ENCODE data around the gene AP1S3.

AP1S3 gene

DNA sequence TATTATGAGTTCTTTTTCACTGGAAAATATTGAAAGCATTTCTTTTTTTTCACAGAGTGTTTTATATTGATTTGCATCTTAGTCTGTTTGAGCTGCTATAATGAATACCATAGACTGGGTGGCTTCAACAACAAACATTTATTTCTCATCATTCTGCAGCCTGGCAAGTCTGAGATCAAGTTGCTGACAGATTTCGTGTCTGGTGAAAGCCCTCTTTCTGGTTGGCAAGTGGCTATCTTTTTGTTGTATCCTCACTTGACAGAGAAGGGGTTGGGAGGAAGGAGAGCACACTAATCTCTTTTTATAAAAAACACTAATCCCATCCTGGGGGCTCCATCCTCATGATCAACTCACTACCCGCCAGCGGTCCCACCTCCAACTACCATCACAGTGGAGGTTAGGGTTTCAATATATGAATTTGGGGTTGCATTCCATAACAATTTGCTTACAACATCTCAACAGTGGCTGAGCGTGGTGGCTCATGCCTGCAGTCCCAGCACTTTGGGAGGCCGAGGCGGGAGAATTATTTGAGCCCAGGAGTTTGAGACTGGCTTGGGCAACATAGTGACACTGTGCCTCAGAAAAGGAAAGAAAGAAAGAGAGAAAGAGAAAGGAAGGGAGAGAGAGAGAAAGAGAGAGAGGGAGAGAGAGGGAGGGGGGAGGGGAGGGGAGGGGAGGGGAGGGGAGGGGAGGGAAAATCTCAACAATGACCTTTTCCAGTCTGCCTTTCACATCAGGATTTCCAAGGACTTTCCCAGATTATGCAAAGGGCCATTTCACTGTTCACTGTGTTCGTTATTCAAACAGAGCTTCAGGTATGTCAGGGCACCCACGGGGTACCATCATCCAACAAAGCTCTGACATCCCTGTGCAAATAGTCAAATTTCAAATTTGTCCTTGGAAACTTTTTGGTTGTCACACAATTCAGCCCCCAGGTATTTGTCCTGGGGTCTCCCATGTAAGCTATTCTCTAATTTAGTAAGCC is 111.1 kb downstream of the AP1S3 start:
- peaks cover 5% of the 10 kb centered on the region for H3K27me3 ChIP-seq
- H3K4me3 ChIP-seq (ENCODE audit: low read depth in 1 of 2, low read length in 1 of 2): no peak overlapping the region
- no peaks in the 10 kb centered on the region for H3K9me3 ChIP-seq
- no peak overlapping the region for H3K27ac ChIP-seq
- H3K4me1 ChIP-seq (ENCODE audit: control insufficient read depth in 1 of 2, insufficient read depth in 1 of 2, low read depth in 1 of 2, low read length in 1 of 2): no peaks in the 10 kb centered on the region
- TF ChIP-seq, protein P1, sequence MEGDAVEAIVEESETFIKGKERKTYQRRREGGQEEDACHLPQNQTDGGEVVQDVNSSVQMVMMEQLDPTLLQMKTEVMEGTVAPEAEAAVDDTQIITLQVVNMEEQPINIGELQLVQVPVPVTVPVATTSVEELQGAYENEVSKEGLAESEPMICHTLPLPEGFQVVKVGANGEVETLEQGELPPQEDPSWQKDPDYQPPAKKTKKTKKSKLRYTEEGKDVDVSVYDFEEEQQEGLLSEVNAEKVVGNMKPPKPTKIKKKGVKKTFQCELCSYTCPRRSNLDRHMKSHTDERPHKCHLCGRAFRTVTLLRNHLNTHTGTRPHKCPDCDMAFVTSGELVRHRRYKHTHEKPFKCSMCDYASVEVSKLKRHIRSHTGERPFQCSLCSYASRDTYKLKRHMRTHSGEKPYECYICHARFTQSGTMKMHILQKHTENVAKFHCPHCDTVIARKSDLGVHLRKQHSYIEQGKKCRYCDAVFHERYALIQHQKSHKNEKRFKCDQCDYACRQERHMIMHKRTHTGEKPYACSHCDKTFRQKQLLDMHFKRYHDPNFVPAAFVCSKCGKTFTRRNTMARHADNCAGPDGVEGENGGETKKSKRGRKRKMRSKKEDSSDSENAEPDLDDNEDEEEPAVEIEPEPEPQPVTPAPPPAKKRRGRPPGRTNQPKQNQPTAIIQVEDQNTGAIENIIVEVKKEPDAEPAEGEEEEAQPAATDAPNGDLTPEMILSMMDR (IDR thresholded peaks at IDR 0.05): no peak
- H3K36me3 ChIP-seq: no peaks in the 10 kb centered on the region

DNA sequence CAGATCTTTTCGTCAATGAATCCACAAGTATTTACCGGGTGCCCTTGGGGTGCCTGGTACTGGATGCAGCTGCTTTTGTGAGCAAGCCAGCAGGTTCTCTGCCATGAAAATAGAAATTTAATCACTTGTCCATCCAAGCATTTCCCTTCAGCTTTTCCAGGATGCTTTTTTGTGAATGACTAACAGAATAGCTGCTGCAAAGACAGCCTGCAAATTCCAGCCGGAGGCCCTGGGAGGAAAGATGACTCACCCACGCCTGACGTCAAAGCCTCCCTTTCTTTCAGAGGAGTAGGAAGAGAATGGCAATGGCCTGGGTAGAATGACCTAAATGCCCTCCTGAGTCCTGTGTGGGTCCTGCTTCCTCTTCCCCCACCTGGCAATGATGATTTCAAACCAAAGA is 111.9 kb downstream of the AP1S3 start:
- Histone ChIP-seq H3K27ac (no peak overlapping the region), H3K4me3 (ENCODE audit: low read depth in 1 of 2, low read length in 1 of 2) (no peak overlapping the region), H3K4me1 (ENCODE audit: control insufficient read depth in 1 of 2, insufficient read depth in 1 of 2, low read depth in 1 of 2, low read length in 1 of 2) (no peaks in the 10 kb centered on the region), H3K36me3 (no peaks in the 10 kb centered on the region), H3K27me3 (peaks cover 5% of the 10 kb centered on the region), H3K9me3 (no peaks in the 10 kb centered on the region)
- TF ChIP-seq, protein P1 (IDR thresholded peaks at IDR 0.05): no peak

DNA sequence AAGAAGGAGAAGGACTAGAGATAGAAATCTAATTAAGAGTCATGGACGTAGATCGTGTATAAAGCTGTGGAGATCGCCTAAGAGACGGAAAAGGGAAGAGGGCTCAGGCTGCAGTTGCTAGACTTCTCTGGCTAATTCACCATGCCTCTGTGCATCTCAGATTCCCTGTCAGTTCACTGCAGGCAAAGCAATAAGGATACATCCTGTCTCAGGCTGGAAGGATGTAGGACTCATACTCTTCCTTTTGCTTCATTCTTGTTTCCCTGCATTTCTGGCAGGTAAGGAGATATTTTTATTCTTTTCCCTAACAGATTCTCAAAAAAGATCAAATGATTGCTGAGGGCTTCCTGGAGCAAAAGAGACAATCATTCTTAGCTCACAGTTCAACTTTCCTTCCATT is 112.5 kb downstream of the AP1S3 start:
- H3K27ac ChIP-seq: no peak overlapping the region
- H3K4me1 ChIP-seq (ENCODE audit: control insufficient read depth in 1 of 2, insufficient read depth in 1 of 2, low read depth in 1 of 2, low read length in 1 of 2): no peaks in the 10 kb centered on the region
- no peaks in the 10 kb centered on the region for H3K9me3 ChIP-seq
- H3K4me3 ChIP-seq (ENCODE audit: low read depth in 1 of 2, low read length in 1 of 2): no peak overlapping the region
- TF ChIP-seq, protein P1 (IDR thresholded peaks at IDR 0.05): no peak
- no peaks in the 10 kb centered on the region for H3K36me3 ChIP-seq
- H3K27me3 ChIP-seq: peaks cover 5% of the 10 kb centered on the region

DNA sequence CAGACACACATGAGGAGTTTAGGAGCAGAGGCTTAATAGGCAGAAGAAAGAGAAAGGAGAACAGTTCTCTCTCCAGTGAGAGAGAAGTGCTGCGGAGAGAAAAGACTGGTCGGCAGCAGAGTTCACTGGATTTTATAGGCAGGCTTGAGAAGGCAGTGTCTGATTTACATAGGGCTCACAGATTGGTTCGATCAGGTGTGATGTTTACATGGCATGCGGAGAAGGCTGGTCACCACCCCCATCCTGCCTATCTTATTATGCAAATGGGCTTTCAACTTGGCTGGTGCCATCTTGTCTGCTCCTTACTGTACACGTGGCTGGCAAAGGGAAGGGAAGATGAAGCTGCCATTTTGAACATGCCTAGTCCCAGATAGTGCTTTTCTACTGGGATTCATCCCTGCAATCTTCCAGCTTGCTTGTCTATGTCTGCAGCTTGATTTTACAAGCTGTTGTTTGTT is 113.4 kb downstream of the AP1S3 start:
- H3K27me3 ChIP-seq: peaks cover 5% of the 10 kb centered on the region
- TF ChIP-seq, protein P1 (IDR thresholded peaks at IDR 0.05): no peak
- H3K9me3 ChIP-seq: no peaks in the 10 kb centered on the region
- no peak overlapping the region for H3K4me3 ChIP-seq (ENCODE audit: low read depth in 1 of 2, low read length in 1 of 2)
- no peak overlapping the region for H3K27ac ChIP-seq
- H3K36me3 ChIP-seq: no peaks in the 10 kb centered on the region
- H3K4me1 ChIP-seq (ENCODE audit: control insufficient read depth in 1 of 2, insufficient read depth in 1 of 2, low read depth in 1 of 2, low read length in 1 of 2): no peaks in the 10 kb centered on the region

- Histone ChIP-seq H3K4me1 (ENCODE audit: control insufficient read depth in 1 of 2, insufficient read depth in 1 of 2, low read depth in 1 of 2, low read length in 1 of 2) (no peaks in the 10 kb centered on the region), H3K9me3 (no peaks in the 10 kb centered on the region), H3K27me3 (peaks cover 5% of the 10 kb centered on the region), H3K36me3 (no peaks in the 10 kb centered on the region), H3K27ac (no peak overlapping the region), H3K4me3 (ENCODE audit: low read depth in 1 of 2, low read length in 1 of 2) (no peak overlapping the region)
- TF ChIP-seq, protein P1 (IDR thresholded peaks at IDR 0.05): no peak
Observed at GRCh38 chr2:223722226-223722625, 115.2 kb downstream of the AP1S3 start.

All from neutrophil (primary cell).